HepG2 (cell line): ENCODE measurements around the gene FHIT. TPM values are rescaled to one million over a fixed set of nuclear protein-coding genes. Genes with fewer than 3 reads are reported as not detected.
A peak's percentile ranks its signal among the peaks of the same experiment; 100 is the strongest.

Experiments
- ATAC-seq: fragments of 200-7000 bp; cut with Tn5 transposase; 3 replicates; pipeline ENCODE4 v1.9.1; 2020; ENCODE audit warnings: mild to moderate bottlenecking, moderate library complexity
- BruUV-seq: library from RNA; stranded (reverse); fragments of 400-500 nt; replicated peaks from 2 replicates; lab custom pipeline; 2021; lab: Mats Ljungman, UMichigan
- CTCF ChIA-PET: fragments of 300-600 bp; formaldehyde crosslinking; extraction: SDS; loops from one replicate; lab custom pipeline; 2021; ENCODE audit warnings: low total read pairs, inconsistent platforms, low intra/inter-chr PET ratio; lab: Yijun Ruan, JAX
- POLR2A ChIA-PET: fragments of 350-600 bp; sonication (Branson Sonifier 250); formaldehyde crosslinking; loops from one replicate; lab custom pipeline; 2020; ENCODE audit warnings: antibody characterized with exemption, inconsistent platforms; lab: Yijun Ruan, JAX
- DNase-seq: peaks from one replicate; pipeline ENCODE4 v3.0.0-alpha.2; 2015; ENCODE audit warnings: low spot score
- FAIRE-seq: peaks from 3 replicates; lab custom pipeline; 2011; peaks lifted over from hg19 to GRCh38; lab: Jason Lieb, UNC
- H2AFZ ChIP-seq: one replicate; pipeline ENCODE4 v1.6.1; 2011; ENCODE audit warnings: low read length, inconsistent platforms
- H3K27ac ChIP-seq: fragments of 300-600 bp; 3 replicates; pipeline ENCODE4 v1.8.0; 2011; ENCODE audit warnings: mixed run types, mild to moderate bottlenecking, mixed read lengths, low read length, inconsistent platforms; ENCODE audit not compliant: insufficient read depth; ENCODE audit errors: extremely low read length
- H3K27me3 ChIP-seq, 2 experiments: fragments of 200-600 bp in 1 of 2; 2 replicates in 1 of 2; 3 replicates in 1 of 2; pipeline versions ENCODE4 v1.6.0 to v1.8.0; 2011; ENCODE audit warnings: low read length in 2 of 2, mild to moderate bottlenecking in 2 of 2, moderate library complexity in 2 of 2, inconsistent platforms in 1 of 2; ENCODE audit not compliant: insufficient read depth in 2 of 2, control insufficient read depth in 1 of 2
- H3K36me3 ChIP-seq, 2 experiments: fragments of 200-600 bp in 1 of 2; replicated peaks in 1 of 2; 2 replicates in 1 of 2; 3 replicates in 1 of 2; pipeline versions ENCODE4 v1.5.1 to v1.8.0; 2011; ENCODE audit warnings: low read length in 2 of 2, inconsistent platforms in 1 of 2; ENCODE audit not compliant: insufficient read depth in 2 of 2, control insufficient read depth in 1 of 2
- H3K4me1 ChIP-seq: 2 replicates; pipeline ENCODE4 v1.5.1; 2012; ENCODE audit warnings: low read length, inconsistent platforms; ENCODE audit not compliant: insufficient read depth
- H3K4me2 ChIP-seq: 2 replicates; pipeline ENCODE4 v1.6.0; 2011; ENCODE audit warnings: low read depth, low read length, inconsistent platforms
- H3K4me3 ChIP-seq, 3 experiments: fragments of 200-600 bp in 1 of 3; sonication (generic), shearing (Covaris generic) in 1 of 3; replicated peaks in 1 of 3; 2 replicates each; pipeline ENCODE4 v1.5.1; 2011 to 2016; ENCODE audit warnings: low read length in 3 of 3, inconsistent platforms in 2 of 3, low read depth in 2 of 3, mild to moderate bottlenecking in 2 of 3, control low read depth in 1 of 3, mixed read lengths in 1 of 3; ENCODE audit not compliant: insufficient read depth in 1 of 3
- H3K79me2 ChIP-seq: one replicate; pipeline ENCODE4 v1.6.1; 2011; ENCODE audit warnings: low read length, inconsistent platforms; ENCODE audit not compliant: insufficient read depth
- H3K9ac ChIP-seq: 2 replicates; pipeline ENCODE4 v1.6.0; 2011; ENCODE audit warnings: mild to moderate bottlenecking, low read depth, low read length, inconsistent platforms; ENCODE audit not compliant: insufficient read depth
- H3K9me3 ChIP-seq: 2 replicates; pipeline ENCODE4 v1.5.1; 2012; ENCODE audit warnings: mild to moderate bottlenecking, low read length
- H4K20me1 ChIP-seq: 2 replicates; pipeline ENCODE4 v1.6.0; 2011; ENCODE audit warnings: inconsistent platforms, mild to moderate bottlenecking, low read length, moderate library complexity; ENCODE audit not compliant: insufficient read depth
- DNMT3B ChIP-seq: conservative IDR thresholded peaks from 2 replicates; pipeline ENCODE4 v1.6.1; 2016; ENCODE audit warnings: missing biosample characterization, control low read depth
- GPN1 ChIP-seq: sonication (generic); formaldehyde crosslinking; IDR thresholded peaks from 2 replicates; pipeline ENCODE4 v1.5.1; 2020; ENCODE audit warnings: missing genetic modification reagents, borderline replicate concordance
- HMGA1 ChIP-seq: sonication (generic); formaldehyde crosslinking; conservative IDR thresholded peaks from 2 replicates; pipeline ENCODE4 v1.4.0; 2020; ENCODE audit warnings: missing genetic modification reagents
- RBM22 ChIP-seq: fragments of 200-400 bp; formaldehyde crosslinking; optimal IDR thresholded peaks from 2 replicates; pipeline ENCODE3; 2017; ENCODE audit warnings: mild to moderate bottlenecking, low read length, moderate library complexity
- SMARCE1 ChIP-seq: fragments of 450-650 bp; IDR thresholded peaks from 2 replicates; pipeline ENCODE4 v1.6.1; 2017; ENCODE audit warnings: borderline replicate concordance
- SOX13 ChIP-seq, 3 experiments: fragments of 450-650 bp in 1 of 3; sonication (generic) in 1 of 3; formaldehyde crosslinking in 1 of 3; IDR thresholded peaks in 2 of 3; conservative IDR thresholded peaks in 1 of 3; 2 replicates each; pipeline versions ENCODE4 v1.5.0 to v1.6.1; 2016 to 2020; ENCODE audit warnings: antibody characterized with exemption in 1 of 3, mild to moderate bottlenecking in 1 of 3, missing compliant biosample characterization in 1 of 3, missing genetic modification reagents in 1 of 3, moderate library complexity in 1 of 3
- SOX5 ChIP-seq: IDR thresholded peaks from 2 replicates; pipeline ENCODE4 v1.6.1; 2016; ENCODE audit warnings: borderline replicate concordance
- SOX6 ChIP-seq, 2 experiments: fragments of 450-650 bp in 1 of 2; sonication (generic) in 1 of 2; formaldehyde crosslinking in 1 of 2; IDR thresholded peaks; 2 replicates each; pipeline versions ENCODE4 v1.4.0 to v1.6.1; 2017 to 2020; ENCODE audit warnings: antibody characterized with exemption in 1 of 2, mild to moderate bottlenecking in 1 of 2, missing genetic modification reagents in 1 of 2
- TBP ChIP-seq: sonication (generic); formaldehyde crosslinking; IDR thresholded peaks from 2 replicates; pipeline ENCODE4 v1.5.0; 2020; ENCODE audit warnings: missing genetic modification reagents
- TCF12 ChIP-seq, 2 experiments: fragments of 450-650 bp in 1 of 2; sonication (generic) in 1 of 2; formaldehyde crosslinking in 1 of 2; IDR thresholded peaks; 2 replicates each; pipeline versions ENCODE4 v1.6.1 to v1.8.0; 2017 to 2022; ENCODE audit warnings: antibody characterized with exemption in 1 of 2, mild to moderate bottlenecking in 1 of 2, missing genetic modification reagents in 1 of 2, moderate library complexity in 1 of 2
- ZNF263 ChIP-seq: sonication (generic); formaldehyde crosslinking; IDR thresholded peaks from 2 replicates; pipeline ENCODE4 v1.4.0; 2020; ENCODE audit warnings: missing genetic modification reagents
- ZNF333 ChIP-seq: sonication (generic); formaldehyde crosslinking; IDR thresholded peaks from 2 replicates; pipeline ENCODE4 v1.4.0; 2020; ENCODE audit warnings: mild to moderate bottlenecking, missing genetic modification reagents, borderline replicate concordance
- ZSCAN21 ChIP-seq: sonication (generic); formaldehyde crosslinking; IDR thresholded peaks from 2 replicates; pipeline ENCODE4 v1.8.0; 2022; ENCODE audit warnings: mild to moderate bottlenecking, missing genetic modification reagents, moderate library complexity, borderline replicate concordance
- WGBS: methylation state at CpG from one replicate; pipeline ENCODE4 v1.1.6; 2017; ENCODE audit warnings: low lambda C conversion rate; 5-methylcytosine and 5-hydroxymethylcytosine counted together
- in situ Hi-C: cut with HindIII; loops from 2 replicates; pipeline ENCODE4 v1.10.0; 2017; ENCODE audit warnings: low pct_unique_long_range_greater_than_20kb; ENCODE audit not compliant: extremely low pct_ligation_motif_present
- intact Hi-C: fragments of 100-400 bp; cut with micrococcal nuclease; formaldehyde crosslinking; loops from one replicate; pipeline ENCODE4 v1.10.0; 2022; ENCODE audit not compliant: unreplicated experiment
- polyA plus RNA-seq, 8 experiments: library from polyadenylated mRNA; depleted of rRNA in 3 of 8; stranded (reverse) in 7 of 8; unstranded in 1 of 8; fragments of >200 nt; fragmentation: Illumina TruSeq in 4 of 8; extraction: Trizol in 4 of 8; gene quantifications; 2 replicates each; pipeline versions ENCODE4 v1.2.1 to v1.2.3, GENCODE V29; 2011 to 2016; ENCODE audit warnings: low read depth in 4 of 8, missing spikeins in 1 of 8, mixed read lengths in 1 of 8; ENCODE audit not compliant: insufficient read depth in 1 of 8
- total RNA-seq, 5 experiments: library from RNA; depleted of rRNA; stranded (reverse); fragments of >200 nt; fragmentation: Illumina TruSeq; extraction: Trizol; gene quantifications; 2 replicates each; pipeline ENCODE4 v1.2.3, GENCODE V29; 2016; ENCODE audit warnings: low read depth in 1 of 5
- TF ChIP-seq, protein P1 (sequence below): IDR thresholded peaks from 2 replicates; pipeline ENCODE4 v1.6.1; 2012; ENCODE audit warnings: low read depth, low read length, improper control_type of control experiment
- TF ChIP-seq, protein P2 (sequence below): sonication (generic); formaldehyde crosslinking; IDR thresholded peaks from 2 replicates; pipeline ENCODE4 v1.4.0; 2020; ENCODE audit warnings: mild to moderate bottlenecking, missing genetic modification reagents, borderline replicate concordance
- TF ChIP-seq, protein P3 (sequence below): sonication (generic); formaldehyde crosslinking; IDR thresholded peaks from 2 replicates; pipeline ENCODE4 v1.8.0; 2022; ENCODE audit warnings: missing genetic modification reagents, mild to moderate bottlenecking, borderline replicate concordance

Gene FHIT
- total and polyA plus RNA-seq, 2 of the 13 experiments (the other 11 are each of a cell fraction or from before 2014, with no cell fraction given), result 4.0 to 4.6 TPM

DNA sequence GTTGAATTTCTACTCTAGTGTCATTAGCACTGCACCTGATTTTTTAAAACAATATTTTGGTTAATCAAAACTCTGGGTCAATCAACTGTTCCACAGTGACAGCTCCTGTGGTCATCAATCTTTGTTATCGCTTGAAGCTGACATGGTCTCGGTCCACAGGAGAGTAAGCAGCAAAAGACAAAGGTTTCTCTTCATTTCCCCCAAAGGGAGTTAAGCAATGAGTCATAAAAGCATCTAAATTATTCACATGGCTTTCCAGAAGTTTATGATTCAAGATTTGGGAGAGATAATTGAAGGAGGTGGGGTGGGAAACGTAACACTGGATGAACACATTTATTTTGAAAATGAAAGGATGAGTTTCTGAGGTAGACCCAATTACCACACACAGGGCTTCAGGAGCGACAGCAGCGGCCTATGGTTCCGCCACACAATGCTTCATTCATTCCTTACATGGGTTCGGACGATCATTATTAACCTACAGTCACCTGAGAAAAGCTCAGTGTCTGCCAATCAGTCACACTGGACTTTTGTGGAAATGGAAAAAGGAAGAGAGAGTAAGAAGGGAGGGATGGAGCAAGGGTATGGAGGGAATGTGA, 505.1 kb downstream of the FHIT start (continued):
- TF ChIP-seq TBP (CRISPR knock-in tag), result no peak
- no peak for TF ChIP-seq DNMT3B (CRISPR knock-in tag)
- TF ChIP-seq, protein P1, sequence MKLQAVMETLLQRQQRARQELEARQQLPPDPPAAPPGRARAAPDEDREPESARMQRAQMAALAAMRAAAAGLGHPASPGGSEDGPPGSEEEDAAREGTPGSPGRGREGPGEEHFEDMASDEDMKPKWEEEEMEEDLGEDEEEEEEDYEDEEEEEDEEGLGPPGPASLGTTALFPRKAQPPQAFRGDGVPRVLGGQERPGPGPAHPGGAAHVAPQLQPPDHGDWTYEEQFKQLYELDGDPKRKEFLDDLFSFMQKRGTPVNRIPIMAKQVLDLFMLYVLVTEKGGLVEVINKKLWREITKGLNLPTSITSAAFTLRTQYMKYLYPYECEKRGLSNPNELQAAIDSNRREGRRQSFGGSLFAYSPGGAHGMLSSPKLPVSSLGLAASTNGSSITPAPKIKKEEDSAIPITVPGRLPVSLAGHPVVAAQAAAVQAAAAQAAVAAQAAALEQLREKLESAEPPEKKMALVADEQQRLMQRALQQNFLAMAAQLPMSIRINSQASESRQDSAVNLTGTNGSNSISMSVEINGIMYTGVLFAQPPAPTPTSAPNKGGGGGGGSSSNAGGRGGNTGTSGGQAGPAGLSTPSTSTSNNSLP, result no peak
- no peak for TF ChIP-seq ZSCAN21 (CRISPR knock-in tag)
- TF ChIP-seq TCF12 (IDR thresholded peaks at IDR 0.05), result no peak
- no peak for TF ChIP-seq TCF12 (CRISPR knock-in tag; IDR thresholded peaks at IDR 0.05)

DNA sequence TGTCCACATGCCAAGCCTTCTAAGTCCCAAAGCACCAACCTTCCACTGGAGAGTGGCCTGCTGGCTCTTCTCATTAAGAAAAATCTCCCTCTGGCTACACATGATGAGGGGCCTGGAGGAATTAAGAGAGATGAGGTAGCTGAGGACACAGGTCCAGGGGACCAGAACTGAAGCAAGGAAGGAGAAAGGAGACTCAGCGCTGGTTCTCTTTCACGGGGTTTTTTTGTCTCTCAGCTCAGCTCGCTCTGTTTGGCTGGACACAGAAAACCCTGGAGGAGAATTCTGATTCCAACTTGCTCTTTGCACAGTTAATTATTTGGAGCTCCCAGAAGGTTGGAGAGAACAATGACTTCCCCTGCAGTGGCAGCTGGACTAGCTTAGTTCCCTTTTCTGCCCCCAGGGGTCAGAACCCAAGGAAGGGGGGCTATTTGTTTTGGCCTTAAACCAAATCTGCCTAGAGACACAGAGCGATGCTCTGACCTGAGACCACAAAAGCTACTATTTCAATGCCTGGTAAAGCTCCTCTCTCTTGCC, 507.6 kb downstream of the FHIT start:
- H2AFZ ChIP-seq, result no peak overlapping the region
- no peaks in the 10 kb centered on the region for H3K79me2 ChIP-seq
- no peaks in the 10 kb centered on the region for H3K9me3 ChIP-seq
- WGBS, result 0% methylated on average over 4 of the region's 4 CpGs
- in situ Hi-C loops, result no loop called here
- H3K27ac ChIP-seq, result peak overlapping the region; percentile 15
- H3K36me3 ChIP-seq, result no peaks in the 10 kb centered on the region
- H3K4me2 ChIP-seq, result peak overlapping the region; percentile 19; the same call in 1 of the 2 replicates
- H4K20me1 ChIP-seq, result no peaks in the 10 kb centered on the region
- BruUV-seq, result no TSS peak
- intact Hi-C loops, result loop anchor here (2.0 kb wide), 1 partner anchor 161 kb away; no protein-coding TSS in a partner anchor
- FAIRE-seq, result peak; percentile 43
- no peak overlapping the region for H3K9ac ChIP-seq
- peak; percentile 87 for ATAC-seq
- peaks cover 18% of the 10 kb centered on the region for H3K4me1 ChIP-seq
- H3K4me3 ChIP-seq, result no peak overlapping the region
- ChIA-PET POLR2A (no interaction called here), CTCF (no interaction called here)
- no peaks in the 10 kb centered on the region for H3K27me3 ChIP-seq
- DNase-seq, result peak; percentile 21
- TF ChIP-seq ZNF333 (CRISPR knock-in tag) (no peak), SMARCE1 (no peak), SOX6 (IDR thresholded peaks at IDR 0.05) (no peak), SOX6 (CRISPR knock-in tag; IDR thresholded peaks at IDR 0.05) (peak; percentile 59; the same call in 1 of the 2 replicates), SOX5 (peak; percentile 50), HMGA1 (CRISPR knock-in tag) (no peak), SOX13 (IDR thresholded peaks at IDR 0.05) (no peak), SOX13 (CRISPR knock-in tag; conservative IDR thresholded peaks at IDR 0.05 in 1 of 2, IDR thresholded peaks at IDR 0.05 in 1 of 2) (peak in 1 of 2 experiments; percentile 50; a peak in 2 of 4 replicates), GPN1 (CRISPR knock-in tag) (no peak), RBM22 (no peak), ZNF263 (CRISPR knock-in tag) (no peak)
- TF ChIP-seq, protein P2, sequence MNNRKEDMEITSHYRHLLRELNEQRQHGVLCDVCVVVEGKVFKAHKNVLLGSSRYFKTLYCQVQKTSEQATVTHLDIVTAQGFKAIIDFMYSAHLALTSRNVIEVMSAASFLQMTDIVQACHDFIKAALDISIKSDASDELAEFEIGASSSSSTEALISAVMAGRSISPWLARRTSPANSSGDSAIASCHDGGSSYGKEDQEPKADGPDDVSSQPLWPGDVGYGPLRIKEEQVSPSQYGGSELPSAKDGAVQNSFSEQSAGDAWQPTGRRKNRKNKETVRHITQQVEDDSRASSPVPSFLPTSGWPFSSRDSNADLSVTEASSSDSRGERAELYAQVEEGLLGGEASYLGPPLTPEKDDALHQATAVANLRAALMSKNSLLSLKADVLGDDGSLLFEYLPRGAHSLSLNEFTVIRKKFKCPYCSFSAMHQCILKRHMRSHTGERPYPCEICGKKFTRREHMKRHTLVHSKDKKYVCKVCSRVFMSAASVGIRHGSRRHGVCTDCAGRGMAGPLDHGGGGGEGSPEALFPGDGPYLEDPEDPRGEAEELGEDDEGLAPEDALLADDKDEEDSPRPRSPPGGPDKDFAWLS (CRISPR knock-in tag), result no peak
- TF ChIP-seq, protein P3, sequence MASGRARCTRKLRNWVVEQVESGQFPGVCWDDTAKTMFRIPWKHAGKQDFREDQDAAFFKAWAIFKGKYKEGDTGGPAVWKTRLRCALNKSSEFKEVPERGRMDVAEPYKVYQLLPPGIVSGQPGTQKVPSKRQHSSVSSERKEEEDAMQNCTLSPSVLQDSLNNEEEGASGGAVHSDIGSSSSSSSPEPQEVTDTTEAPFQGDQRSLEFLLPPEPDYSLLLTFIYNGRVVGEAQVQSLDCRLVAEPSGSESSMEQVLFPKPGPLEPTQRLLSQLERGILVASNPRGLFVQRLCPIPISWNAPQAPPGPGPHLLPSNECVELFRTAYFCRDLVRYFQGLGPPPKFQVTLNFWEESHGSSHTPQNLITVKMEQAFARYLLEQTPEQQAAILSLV (CRISPR knock-in tag), result no peak
